Endothelial cell of umbilical vein (primary cell): ENCODE results near the gene CORO2B. TPM values are rescaled to one million over a fixed set of nuclear protein-coding genes. Genes with fewer than 3 reads are reported as not detected.

Experiments
- BruUV-seq: library from RNA; stranded (reverse); fragments of 400-500 nt; replicated peaks from 2 replicates; lab custom pipeline; 2021; lab: Mats Ljungman, UMichigan
- CTCF ChIA-PET: fragments of 300-600, 350-600 bp; sonication (Branson Sonifier 250); formaldehyde crosslinking; loops from one replicate; lab custom pipeline; 2021; ENCODE audit warnings: antibody characterized with exemption, inconsistent platforms; lab: Charles Lee
- POLR2A ChIA-PET: fragments of 300-600, 350-600 bp; sonication (Branson Sonifier 250); formaldehyde crosslinking; loops from one replicate; lab custom pipeline; 2021; ENCODE audit warnings: antibody characterized with exemption, inconsistent platforms; lab: Charles Lee
- DNase-seq: peaks from one replicate; pipeline ENCODE4 v3.0.0-alpha.2; 2011; ENCODE audit warnings: low read depth, low spot score
- FAIRE-seq: peaks from 2 replicates; lab custom pipeline; 2011; peaks lifted over from hg19 to GRCh38; lab: Jason Lieb, UNC
- H2AFZ ChIP-seq: 2 replicates; pipeline ENCODE4 v1.6.0; 2012; ENCODE audit warnings: low read depth, low read length, control low read depth, inconsistent platforms
- H3K27ac ChIP-seq: 2 replicates; pipeline ENCODE4 v1.5.1; 2011; ENCODE audit warnings: low read depth, mild to moderate bottlenecking, control low read depth, low read length, moderate library complexity; ENCODE audit not compliant: insufficient read depth
- H3K27me3 ChIP-seq, 2 experiments: 2 replicates each; pipeline versions ENCODE4 v1.6.0 to v1.6.1; 2011; ENCODE audit warnings: low read length in 2 of 2, mixed read lengths in 1 of 2; ENCODE audit not compliant: control insufficient read depth in 2 of 2, insufficient read depth in 2 of 2
- H3K36me3 ChIP-seq, 2 experiments: 2 replicates in 1 of 2; 3 replicates in 1 of 2; pipeline ENCODE4 v1.5.1; 2011; ENCODE audit warnings: low read length in 2 of 2, mild to moderate bottlenecking in 1 of 2, moderate library complexity in 1 of 2; ENCODE audit not compliant: control insufficient read depth in 2 of 2, insufficient read depth in 2 of 2; ENCODE audit errors: extremely low read depth in 1 of 2
- H3K4me1 ChIP-seq: 3 replicates; pipeline ENCODE4 v1.5.1; 2011; ENCODE audit warnings: mild to moderate bottlenecking, low read length; ENCODE audit not compliant: control insufficient read depth, insufficient read depth; ENCODE audit errors: extremely low read depth
- H3K4me2 ChIP-seq: 2 replicates; pipeline ENCODE4 v1.6.1; 2011; ENCODE audit warnings: low read length, control low read depth, mixed read lengths; ENCODE audit not compliant: insufficient read depth
- H3K4me3 ChIP-seq, 3 experiments: fragments of 200-600 bp in 1 of 3; sonication (generic), shearing (Covaris generic) in 1 of 3; replicated peaks in 1 of 3; 2 replicates each; pipeline ENCODE4 v1.5.1; 2011 to 2016; ENCODE audit warnings: control low read depth in 3 of 3, low read length in 3 of 3, mild to moderate bottlenecking in 2 of 3, inconsistent platforms in 1 of 3, low read depth in 1 of 3, moderate library complexity in 1 of 3; ENCODE audit not compliant: insufficient read depth in 1 of 3
- H3K79me2 ChIP-seq: 2 replicates; pipeline ENCODE4 v1.6.0; 2012; ENCODE audit warnings: low read length, inconsistent platforms; ENCODE audit not compliant: control insufficient read depth, insufficient read depth
- H3K9ac ChIP-seq: replicated peaks from 2 replicates; pipeline ENCODE3; 2011; ENCODE audit warnings: low read length, control low read depth; ENCODE audit not compliant: insufficient read depth; ENCODE audit errors: extremely low read depth
- H3K9me1 ChIP-seq: replicated peaks from 3 replicates; pipeline ENCODE4 v1.6.0; 2011; ENCODE audit warnings: mild to moderate bottlenecking, low read length; ENCODE audit not compliant: control insufficient read depth, insufficient read depth; ENCODE audit errors: extremely low read depth
- H3K9me3 ChIP-seq: replicated peaks from 2 replicates; pipeline ENCODE4 v1.5.1; 2012; ENCODE audit warnings: low read length, inconsistent platforms; ENCODE audit not compliant: control insufficient read depth, insufficient read depth
- H4K20me1 ChIP-seq: replicated peaks from 2 replicates; pipeline ENCODE3; 2011; ENCODE audit warnings: mild to moderate bottlenecking, low read length; ENCODE audit not compliant: control insufficient read depth, insufficient read depth; ENCODE audit errors: extremely low read depth
- FOS ChIP-seq: IDR thresholded peaks from 2 replicates; pipeline ENCODE4 v1.6.1; 2011; ENCODE audit warnings: mild to moderate bottlenecking, low read length, moderate library complexity, borderline replicate concordance; ENCODE audit not compliant: insufficient read depth
- GATA2 ChIP-seq: IDR thresholded peaks from 2 replicates; pipeline ENCODE4 v1.7.0; 2011; ENCODE audit warnings: low read depth, mild to moderate bottlenecking, moderate library complexity, mixed read lengths, low read length; ENCODE audit not compliant: insufficient read length, insufficient read depth
- dilution Hi-C: fragments of 300-500 bp; cut with MboI; formaldehyde crosslinking; loops from one replicate; pipeline ENCODE4 v1.15.0; 2019; ENCODE audit warnings: low sequenced_read_pairs; ENCODE audit not compliant: extremely low pct_ligation_motif_present
- intact Hi-C: fragments of 100-400 bp; cut with micrococcal nuclease; formaldehyde crosslinking; loops from one replicate; pipeline ENCODE4 v1.10.0; 2022
- polyA plus RNA-seq, 4 experiments: library from polyadenylated mRNA; depleted of rRNA in 3 of 4; stranded (reverse) in 3 of 4; unstranded in 1 of 4; fragments of >200 nt; gene quantifications; 2 replicates each; pipeline versions ENCODE4 v1.2.1 to v1.2.3, GENCODE V29; 2011 to 2012; ENCODE audit warnings: missing spikeins in 1 of 4
- total RNA-seq: library from RNA; stranded (reverse); gene quantifications from 2 replicates; pipeline ENCODE4 v1.2.3, GENCODE V29; 2021

The CORO2B gene
- total and polyA plus RNA-seq, 2 donors (not counting 3 experiments of a cell fraction or from before 2014, with no cell fraction given), result 2.4 to 3.7 TPM

DNA sequence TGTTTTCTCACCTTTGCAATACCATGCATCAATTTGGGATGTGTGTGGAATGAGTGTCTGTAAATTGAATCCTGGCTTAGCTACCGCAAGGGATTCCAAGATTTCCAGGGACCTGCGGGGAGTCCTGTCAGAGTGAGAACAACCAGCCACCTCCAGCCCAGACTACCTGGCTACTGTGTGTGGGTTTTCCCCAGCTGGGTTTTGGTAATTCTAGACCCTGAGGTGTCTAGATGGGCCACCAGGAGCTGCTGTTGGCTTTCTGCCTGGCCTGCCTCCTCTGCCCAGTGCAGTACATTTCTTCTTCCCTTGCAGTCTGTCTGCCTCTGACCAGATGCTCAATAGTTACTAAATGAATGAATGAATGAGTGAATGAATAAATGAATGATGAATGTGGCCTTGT, 32.5 kb upstream of the CORO2B start:
- Histone ChIP-seq H4K20me1 (no peaks in the 10 kb centered on the region), H3K4me3 (no peak overlapping the region), H3K9ac (no peak overlapping the region), H3K27me3 (peaks cover 3 to 5% of the 10 kb centered on the region in 2 experiments), H3K4me1 (peaks cover 18% of the 10 kb centered on the region), H3K79me2 (no peaks in the 10 kb centered on the region), H2AFZ (no peak overlapping the region), H3K36me3 (no peaks in the 10 kb centered on the region), H3K9me1 (no peaks in the 10 kb centered on the region), H3K27ac (no peak overlapping the region), H3K4me2 (no peak overlapping the region), H3K9me3 (no peaks in the 10 kb centered on the region)
- dilution Hi-C loops, result no loop called here
- no peak for DNase-seq
- BruUV-seq, result no TSS peak
- POLR2A ChIA-PET, result no interaction called here
- intact Hi-C loops, result no loop called here
- no peak for TF ChIP-seq GATA2
- CTCF ChIA-PET, result interaction anchor here (1.9 to 7.2 kb wide), 5 partner anchors 127 to 379 kb away, joined by 6 to 128 read pairs (median 33); no protein-coding TSS in a partner anchor
- FAIRE-seq, result no peak

DNA sequence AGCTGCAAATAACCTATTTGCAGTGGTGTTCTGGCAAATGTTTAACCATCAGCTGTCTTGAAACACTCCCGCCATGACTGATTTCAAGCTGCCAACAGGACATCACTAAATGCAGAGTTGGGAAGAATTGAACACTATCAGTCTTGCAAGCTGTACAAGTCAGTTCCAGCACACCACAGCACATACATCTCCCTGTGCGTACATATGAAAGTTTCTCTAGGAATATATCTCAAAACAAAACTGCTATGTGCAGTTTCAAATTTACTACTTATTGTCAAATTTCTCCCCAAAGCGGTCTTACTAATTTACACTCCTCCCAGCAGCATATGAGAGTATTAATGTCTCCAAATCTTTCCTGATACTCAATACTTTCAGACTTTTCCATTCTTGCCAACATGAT, 30.4 kb upstream of the CORO2B start:
- no peak overlapping the region for H3K27ac ChIP-seq
- no peak overlapping the region for H3K4me3 ChIP-seq
- POLR2A ChIA-PET, result no interaction called here
- DNase-seq (no peak), FAIRE-seq (no peak)
- no peak overlapping the region for H2AFZ ChIP-seq
- no peaks in the 10 kb centered on the region for H3K36me3 ChIP-seq
- intact Hi-C loops (no loop called here), dilution Hi-C loops (no loop called here)
- no peaks in the 10 kb centered on the region for H3K9me3 ChIP-seq
- CTCF ChIA-PET, result interaction anchor here (1.3 to 18.5 kb wide), 8 partner anchors 12 to 376 kb away, joined by 3 to 728 read pairs (median 48); no protein-coding TSS in a partner anchor
- peaks cover 16% of the 10 kb centered on the region for H3K4me1 ChIP-seq
- no peak overlapping the region for H3K9ac ChIP-seq
- H3K27me3 ChIP-seq, result peaks cover 3 to 5% of the 10 kb centered on the region in 2 experiments
- no TSS peak for BruUV-seq
- TF ChIP-seq FOS, result no peak
- H3K4me2 ChIP-seq, result no peak overlapping the region
- H3K9me1 ChIP-seq, result no peaks in the 10 kb centered on the region
- no peaks in the 10 kb centered on the region for H3K79me2 ChIP-seq
- H4K20me1 ChIP-seq, result no peaks in the 10 kb centered on the region
